Measurements from ENCODE around the gene PITHD1. TPM values are rescaled to one million over a fixed set of nuclear protein-coding genes. Genes with fewer than 3 reads are reported as not detected.
A peak's percentile ranks its signal among the peaks of the same experiment; 100 is the strongest.

The PITHD1 gene
- total RNA-seq, 1 experiment from 2014 or later = 78.9 TPM

DNA sequence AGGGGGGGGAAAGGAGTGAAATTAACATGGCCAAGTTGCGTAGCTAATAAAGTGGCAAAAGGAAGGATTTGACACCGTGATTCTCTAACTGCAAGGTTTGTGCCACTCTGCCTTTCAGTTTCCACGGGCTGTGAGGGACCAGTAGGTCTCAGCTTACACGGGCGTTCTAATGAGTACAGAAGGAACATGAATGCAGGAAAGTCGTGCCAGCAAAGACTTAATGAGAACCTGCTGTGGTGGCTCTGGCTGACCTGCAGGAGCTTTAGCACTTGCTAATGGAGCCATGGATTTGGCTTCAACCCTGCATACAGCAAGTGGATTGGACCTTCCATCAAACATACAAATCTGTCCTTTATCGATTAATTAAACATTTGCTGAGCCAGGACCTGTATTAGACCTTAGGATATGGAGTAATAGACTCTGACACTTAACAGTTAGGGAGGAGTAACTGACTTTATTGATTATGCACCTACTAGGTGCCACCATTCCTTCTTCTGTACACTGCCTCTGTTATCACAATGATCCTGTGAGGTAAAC lies 15.1 kb upstream of the PITHD1 start:
- intact Hi-C loops (cut with micrococcal nuclease; ENCODE audit: unreplicated experiment) = no loop called here
- no peak for DNase-seq (ENCODE audit: low spot score)
- no peak overlapping the region for H3K27ac ChIP-seq (ENCODE audit: low read depth, low read length, poor library complexity, severe bottlenecking)

DNA sequence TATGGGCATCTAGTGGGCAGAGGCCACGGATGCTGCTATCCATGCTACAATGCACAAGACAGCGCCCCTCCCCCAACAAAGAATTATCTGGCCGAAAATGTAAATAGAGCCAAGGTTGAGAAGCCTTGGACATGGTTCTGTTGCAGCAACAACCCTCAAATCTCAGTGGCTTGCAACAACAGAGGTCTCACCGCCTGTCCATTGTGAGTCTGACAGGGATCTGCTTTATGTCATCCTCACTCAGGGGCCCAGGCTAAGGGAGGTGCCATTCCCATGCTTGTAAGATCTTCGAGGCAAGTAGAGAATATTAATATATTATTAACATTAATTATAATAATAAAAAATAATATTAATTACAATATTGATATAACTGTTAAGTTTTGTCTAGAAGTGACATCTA lies 9.5 kb upstream of the PITHD1 start:
- no peaks in the 10 kb centered on the region for H3K4me1 ChIP-seq (ENCODE audit: insufficient read depth, low read length, poor library complexity, severe bottlenecking)
- no peak for DNase-seq (ENCODE audit: low spot score)
- TF ChIP-seq, protein P1, sequence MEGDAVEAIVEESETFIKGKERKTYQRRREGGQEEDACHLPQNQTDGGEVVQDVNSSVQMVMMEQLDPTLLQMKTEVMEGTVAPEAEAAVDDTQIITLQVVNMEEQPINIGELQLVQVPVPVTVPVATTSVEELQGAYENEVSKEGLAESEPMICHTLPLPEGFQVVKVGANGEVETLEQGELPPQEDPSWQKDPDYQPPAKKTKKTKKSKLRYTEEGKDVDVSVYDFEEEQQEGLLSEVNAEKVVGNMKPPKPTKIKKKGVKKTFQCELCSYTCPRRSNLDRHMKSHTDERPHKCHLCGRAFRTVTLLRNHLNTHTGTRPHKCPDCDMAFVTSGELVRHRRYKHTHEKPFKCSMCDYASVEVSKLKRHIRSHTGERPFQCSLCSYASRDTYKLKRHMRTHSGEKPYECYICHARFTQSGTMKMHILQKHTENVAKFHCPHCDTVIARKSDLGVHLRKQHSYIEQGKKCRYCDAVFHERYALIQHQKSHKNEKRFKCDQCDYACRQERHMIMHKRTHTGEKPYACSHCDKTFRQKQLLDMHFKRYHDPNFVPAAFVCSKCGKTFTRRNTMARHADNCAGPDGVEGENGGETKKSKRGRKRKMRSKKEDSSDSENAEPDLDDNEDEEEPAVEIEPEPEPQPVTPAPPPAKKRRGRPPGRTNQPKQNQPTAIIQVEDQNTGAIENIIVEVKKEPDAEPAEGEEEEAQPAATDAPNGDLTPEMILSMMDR (conservative IDR thresholded peaks at IDR 0.05; ENCODE audit: low read depth, low read length) = no peak
- TF ChIP-seq EZH2 (IDR thresholded peaks at IDR 0.05; ENCODE audit: borderline replicate concordance, low read depth, low read length, poor library complexity, severe bottlenecking) = no peak
- ChIA-PET POLR2A (ENCODE audit: low non-redundant PET) (no interaction called here), CTCF (interaction anchor here (0.6 kb wide), 1 partner anchor 33 kb away, joined by 3 read pairs; no protein-coding TSS in a partner anchor)
- no TSS peak for BruUV-seq (replicated peaks)
- peaks cover 9% of the 10 kb centered on the region for H3K36me3 ChIP-seq (ENCODE audit: insufficient read depth, low read length, poor library complexity, severe bottlenecking)
- H3K27ac ChIP-seq (ENCODE audit: low read depth, low read length, poor library complexity, severe bottlenecking) = no peak overlapping the region
- no peak overlapping the region for H3K4me3 ChIP-seq (ENCODE audit: low read depth, low read length, poor library complexity, severe bottlenecking)
- no peaks in the 10 kb centered on the region for H3K27me3 ChIP-seq (replicated peaks; ENCODE audit: insufficient read depth, low read depth, low read length, poor library complexity)
- no peaks in the 10 kb centered on the region for H3K9me3 ChIP-seq (ENCODE audit: low read depth, low read length, poor library complexity, severe bottlenecking)
- intact Hi-C loops (cut with micrococcal nuclease; ENCODE audit: unreplicated experiment) = no loop called here

More for the DNA sequence above, 15.1 kb upstream of the PITHD1 start:
- H3K4me1 ChIP-seq (ENCODE audit: insufficient read depth, low read length, poor library complexity, severe bottlenecking) = no peaks in the 10 kb centered on the region
- TF ChIP-seq, protein P1 (conservative IDR thresholded peaks at IDR 0.05; ENCODE audit: low read depth, low read length) = no peak
- no peak for TF ChIP-seq EZH2 (IDR thresholded peaks at IDR 0.05; ENCODE audit: borderline replicate concordance, low read depth, low read length, poor library complexity, severe bottlenecking)
- H3K27me3 ChIP-seq (replicated peaks; ENCODE audit: insufficient read depth, low read depth, low read length, poor library complexity) = no peaks in the 10 kb centered on the region
- no peak overlapping the region for H3K4me3 ChIP-seq (ENCODE audit: low read depth, low read length, poor library complexity, severe bottlenecking)
- POLR2A ChIA-PET (ENCODE audit: low non-redundant PET) = no interaction called here
- H3K36me3 ChIP-seq (ENCODE audit: insufficient read depth, low read length, poor library complexity, severe bottlenecking) = peaks cover 44% of the 10 kb centered on the region
- H3K9me3 ChIP-seq (ENCODE audit: low read depth, low read length, poor library complexity, severe bottlenecking) = no peaks in the 10 kb centered on the region
- CTCF ChIA-PET = interaction anchor here (0.7 kb wide), 1 partner anchor 356 kb away, joined by 3 read pairs; no protein-coding TSS in a partner anchor
- no TSS peak for BruUV-seq (replicated peaks)

DNA sequence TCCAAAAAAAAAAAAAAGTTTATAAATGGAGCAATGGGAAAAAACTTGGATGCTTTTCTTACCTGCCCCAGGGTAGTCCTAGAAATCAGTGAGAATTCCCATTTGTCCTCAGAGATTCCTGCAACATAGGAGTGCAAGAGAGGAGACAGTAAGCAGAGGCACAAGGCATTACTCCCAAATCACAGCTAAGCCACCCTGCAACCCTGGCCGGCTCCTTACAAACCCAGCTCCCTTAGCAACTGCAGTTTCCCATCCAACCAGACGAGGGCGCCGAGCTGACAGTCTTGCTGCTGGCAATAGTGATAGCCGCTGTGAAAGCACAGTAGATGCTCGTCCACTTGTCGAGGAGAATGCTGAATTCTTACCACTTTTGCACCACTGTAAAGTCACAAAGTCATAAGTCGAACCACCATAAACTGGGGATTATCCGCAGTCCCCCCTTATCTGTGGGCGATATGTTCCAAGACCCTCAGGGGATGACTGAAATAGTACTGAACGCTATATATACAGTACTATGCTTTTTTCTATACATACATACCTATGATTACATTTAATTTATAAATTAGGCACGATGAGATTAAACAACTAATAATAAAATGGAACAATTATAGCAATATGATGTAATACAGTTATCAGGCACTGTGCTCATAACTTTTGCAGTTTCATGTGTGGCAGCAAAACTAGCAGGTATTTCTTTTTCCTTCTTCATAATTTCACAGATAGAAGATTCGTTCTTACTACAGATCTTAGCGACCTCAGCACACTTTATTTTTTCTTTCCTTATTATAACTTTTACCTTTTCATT lies 6.0 kb upstream of the PITHD1 start:
- Histone ChIP-seq H3K27me3 (replicated peaks; ENCODE audit: insufficient read depth, low read depth, low read length, poor library complexity) (no peaks in the 10 kb centered on the region), H3K4me3 (ENCODE audit: low read depth, low read length, poor library complexity, severe bottlenecking) (no peak overlapping the region), H3K4me1 (ENCODE audit: insufficient read depth, low read length, poor library complexity, severe bottlenecking) (no peaks in the 10 kb centered on the region), H3K27ac (ENCODE audit: low read depth, low read length, poor library complexity, severe bottlenecking) (no peak overlapping the region), H3K9me3 (ENCODE audit: low read depth, low read length, poor library complexity, severe bottlenecking) (no peaks in the 10 kb centered on the region), H3K36me3 (ENCODE audit: insufficient read depth, low read length, poor library complexity, severe bottlenecking) (peaks cover 4% of the 10 kb centered on the region)
- TF ChIP-seq, protein P1 (conservative IDR thresholded peaks at IDR 0.05; ENCODE audit: low read depth, low read length) = peak; percentile 96
- TF ChIP-seq EZH2 (IDR thresholded peaks at IDR 0.05; ENCODE audit: borderline replicate concordance, low read depth, low read length, poor library complexity, severe bottlenecking) = no peak
- peak; percentile 88 for DNase-seq (ENCODE audit: low spot score)
- intact Hi-C loops (cut with micrococcal nuclease; ENCODE audit: unreplicated experiment) = loop anchor here (2.0 kb wide), 1 partner anchor 145 kb away; no protein-coding TSS in a partner anchor
- ChIA-PET CTCF (interaction anchor here (0.5 to 1.1 kb wide), 8 partner anchors 20 to 649 kb away, joined by 3 to 29 read pairs (median 3); partner anchors contain the start of gene FUCA1), POLR2A (ENCODE audit: low non-redundant PET) (interaction anchor here (0.6 kb wide), 1 partner anchor 75 kb away, joined by 22 read pairs; no protein-coding TSS in a partner anchor)
- no TSS peak for BruUV-seq (replicated peaks)
